Kidney (tissue), 14 donors: ENCODE measurements around the gene SOBP. TPM values are rescaled to one million over a fixed set of nuclear protein-coding genes. Genes with fewer than 3 reads are reported as not detected.

ENCODE experiments used
- DNase-seq, 5 donors: peaks; one replicate each; pipeline ENCODE4 v3.0.0-alpha.2; 2013 to 2020
- FAIRE-seq: peaks from 2 replicates; lab custom pipeline; 2012; peaks lifted over from hg19 to GRCh38; lab: Jason Lieb, UNC
- H3K27ac ChIP-seq, 2 donors: one replicate each; pipeline ENCODE4 v1.7.0; 2013; ENCODE audit warnings: low read depth in 2 of 2, low read length in 2 of 2, inconsistent platforms in 1 of 2
- H3K27me3 ChIP-seq: one replicate; pipeline ENCODE4 v1.7.1; 2013; ENCODE audit warnings: low read length, inconsistent platforms; ENCODE audit not compliant: control insufficient read depth, insufficient read depth
- H3K36me3 ChIP-seq, 3 donors: one replicate each; pipeline versions ENCODE4 v1.7.0 to v1.7.1; 2013; ENCODE audit warnings: low read length in 3 of 3, control low read depth in 1 of 3, inconsistent platforms in 1 of 3; ENCODE audit not compliant: insufficient read depth in 3 of 3, control insufficient read depth in 2 of 3
- H3K4me1 ChIP-seq, 3 donors: one replicate each; pipeline versions ENCODE4 v1.7.0 to v1.7.1; 2013; ENCODE audit warnings: low read length in 3 of 3, inconsistent platforms in 1 of 3, low read depth in 1 of 3; ENCODE audit not compliant: control insufficient read depth in 2 of 3, insufficient read depth in 2 of 3
- H3K4me3 ChIP-seq, 3 donors: one replicate each; pipeline versions ENCODE4 v1.7.0 to v1.8.1; 2013; ENCODE audit warnings: low read length in 3 of 3, control low read depth in 1 of 3, inconsistent platforms in 1 of 3
- H3K9ac ChIP-seq, 3 donors: one replicate each; pipeline versions ENCODE4 v1.7.0 to v1.7.1; 2013; ENCODE audit warnings: low read length in 3 of 3, control low read depth in 1 of 3, inconsistent platforms in 1 of 3
- H3K9me3 ChIP-seq, 3 donors: one replicate each; pipeline versions ENCODE4 v1.7.0 to v1.7.1; 2013; ENCODE audit warnings: low read length in 3 of 3, control low read depth in 1 of 3, inconsistent platforms in 1 of 3; ENCODE audit not compliant: control insufficient read depth in 2 of 3, insufficient read depth in 1 of 3
- CTCF ChIP-seq: IDR thresholded peaks from 3 replicates; pipeline ENCODE4 v1.5.1; 2012; ENCODE audit warnings: mild to moderate bottlenecking, moderate library complexity, borderline replicate concordance; ENCODE audit not compliant: insufficient read depth; ENCODE audit errors: extremely low read depth
- intact Hi-C: fragments of 100-400 bp; cut with DNase I; formaldehyde crosslinking; loops from one replicate; pipeline ENCODE4 v1.11.1; 2022
- polyA plus RNA-seq: library from polyadenylated mRNA; stranded (reverse); fragments of 350-450 nt; fragmentation: Illumina TruSeq; extraction: RNeasy Lipid Tissue Mini Kit (QIAGEN cat#74804); gene quantifications from one replicate; pipeline ENCODE4 v1.2.3, GENCODE V29; 2014; ENCODE audit warnings: low read depth, low replicate concordance; ENCODE audit not compliant: insufficient read depth
- total RNA-seq: library from RNA; stranded (reverse); fragmentation: NEBNext Ultra II Directional; extraction: Animal tissue kit (Norgen Biotek cat#: 25700); gene quantifications from one replicate; pipeline ENCODE4 v1.2.1, GENCODE V29; 2021
- donor health status: control.
- donor health status: control.
- donor health status: control.
- donor health status: control.
- donor health status: control.
- donor health status: DM: yes; HTN: yes; CAD: no.
- donor health status: Normal renal cell carcinoma (clear cell type).

Gene SOBP
- total and polyA plus RNA-seq, 2 donors from 2014 or later = 5.4 to 9.5 TPM

- Histone ChIP-seq H3K27me3 (no peaks in the 10 kb centered on the region), H3K27ac (no peak overlapping the region), H3K9ac (no peak overlapping the region), H3K36me3 (no peaks in the 10 kb centered on the region), H3K9me3 (no peaks in the 10 kb centered on the region), H3K4me1 (peaks cover 3 to 8% (median 4%) of the 10 kb centered on the region in 3 donors), H3K4me3 (no peak overlapping the region)
- no peak for TF ChIP-seq CTCF
- intact Hi-C loops = no loop called here
- DNase-seq (no peak), FAIRE-seq (no peak)
These were observed 138.1 kb downstream of the SOBP start for GRCh38 chr6:107627969-107628368.

GRCh38 chr6:107628878-107629277, 139.0 kb downstream of the SOBP start:
- H3K9me3 ChIP-seq = no peaks in the 10 kb centered on the region
- TF ChIP-seq CTCF = no peak
- H3K27me3 ChIP-seq = no peaks in the 10 kb centered on the region
- H3K4me3 ChIP-seq = no peak overlapping the region
- H3K4me1 ChIP-seq = peaks cover 3 to 8% (median 4%) of the 10 kb centered on the region in 3 donors
- no peak overlapping the region for H3K27ac ChIP-seq
- H3K9ac ChIP-seq = no peak overlapping the region
- DNase-seq (no peak), FAIRE-seq (no peak)
- intact Hi-C loops = no loop called here
- no peaks in the 10 kb centered on the region for H3K36me3 ChIP-seq

GRCh38 chr6:107629548-107630129, 139.7 kb downstream of the SOBP start:
- no peaks in the 10 kb centered on the region for H3K36me3 ChIP-seq
- intact Hi-C loops = no loop called here
- H3K9me3 ChIP-seq = no peaks in the 10 kb centered on the region
- DNase-seq (peak in 2 of 5 donors; percentile 57 to 63), FAIRE-seq (no peak)
- H3K9ac ChIP-seq = no peak overlapping the region
- peaks cover 3 to 8% (median 4%) of the 10 kb centered on the region in 3 donors for H3K4me1 ChIP-seq
- TF ChIP-seq CTCF = no peak
- H3K4me3 ChIP-seq = no peak overlapping the region
- H3K27ac ChIP-seq = no peak overlapping the region
- H3K27me3 ChIP-seq = no peaks in the 10 kb centered on the region
